HG03442 (cell line): ENCODE data around the gene CRYAB.

ENCODE experiments used
- ATAC-seq: cut with Tn5 transposase; IDR thresholded peaks from one replicate; pipeline ENCODE4 v1.9.1; 2021; ENCODE audit warnings: mild to moderate bottlenecking, moderate library complexity; ENCODE audit not compliant: unreplicated experiment

Gene CRYAB, protein sequence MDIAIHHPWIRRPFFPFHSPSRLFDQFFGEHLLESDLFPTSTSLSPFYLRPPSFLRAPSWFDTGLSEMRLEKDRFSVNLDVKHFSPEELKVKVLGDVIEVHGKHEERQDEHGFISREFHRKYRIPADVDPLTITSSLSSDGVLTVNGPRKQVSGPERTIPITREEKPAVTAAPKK

DNA sequence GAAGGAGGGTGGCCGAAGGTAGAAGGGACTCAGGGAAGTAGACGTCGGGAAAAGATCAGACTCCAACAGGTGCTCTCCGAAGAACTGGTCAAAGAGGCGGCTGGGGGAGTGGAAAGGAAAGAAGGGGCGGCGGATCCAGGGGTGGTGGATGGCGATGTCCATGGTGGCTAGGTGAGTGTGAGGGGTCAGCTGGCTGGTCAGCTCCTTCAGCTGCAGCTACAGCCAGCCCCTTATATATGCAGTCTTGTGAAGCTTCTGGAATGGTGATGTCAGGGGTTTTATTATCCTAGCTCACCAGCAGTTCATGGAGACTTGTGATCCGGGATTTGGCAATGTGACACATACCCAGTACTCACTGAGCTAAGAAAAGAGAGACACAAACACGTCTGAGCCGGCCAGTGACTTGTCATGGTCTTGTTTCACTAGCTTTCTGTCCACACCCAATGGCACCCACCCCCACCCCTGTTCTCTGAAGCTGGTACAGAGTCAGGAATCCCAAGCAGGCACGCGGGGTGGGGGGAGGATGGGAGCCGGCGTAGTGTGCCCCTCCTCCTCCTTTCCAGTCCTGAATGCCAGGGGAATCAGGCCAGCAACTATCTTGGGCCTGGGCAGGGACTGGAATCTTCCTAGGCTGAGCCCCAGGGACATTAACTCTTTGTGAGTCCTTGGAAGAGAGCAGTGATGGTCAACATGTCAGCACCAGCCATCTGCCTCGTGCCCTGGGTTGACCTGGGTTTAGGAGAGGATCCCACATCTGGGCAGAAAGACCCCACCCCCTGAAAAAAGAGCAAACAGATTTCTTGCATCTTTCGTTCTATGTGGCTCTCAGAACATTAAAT is at the start of gene CRYAB:
Gene CRYAB (minus strand): TSS at position 208 of the 839 bp plus-strand sequence. CDS start 46 bp downstream, at position 162.
- no peak for ATAC-seq

DNA sequence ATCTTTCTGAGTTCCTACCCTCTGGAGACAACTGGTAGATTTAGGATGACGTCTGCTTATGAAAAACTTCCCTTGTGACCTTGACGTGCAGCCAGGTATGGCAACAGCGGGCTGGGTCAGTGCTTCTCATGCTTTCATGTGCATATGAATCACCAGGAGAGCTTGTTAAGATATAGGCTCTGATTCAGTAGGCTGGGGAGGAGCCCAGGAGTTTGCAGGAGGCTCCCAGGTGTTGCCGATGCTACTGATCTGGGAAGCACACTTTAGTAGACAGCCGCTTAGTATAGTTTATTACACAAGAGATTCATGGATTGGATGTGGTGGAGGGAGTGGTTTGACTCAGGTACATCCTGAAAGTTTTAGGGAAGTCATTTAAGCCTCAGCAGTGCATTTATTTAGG is 49.3 kb upstream of the CRYAB start:
- ATAC-seq: no peak

DNA sequence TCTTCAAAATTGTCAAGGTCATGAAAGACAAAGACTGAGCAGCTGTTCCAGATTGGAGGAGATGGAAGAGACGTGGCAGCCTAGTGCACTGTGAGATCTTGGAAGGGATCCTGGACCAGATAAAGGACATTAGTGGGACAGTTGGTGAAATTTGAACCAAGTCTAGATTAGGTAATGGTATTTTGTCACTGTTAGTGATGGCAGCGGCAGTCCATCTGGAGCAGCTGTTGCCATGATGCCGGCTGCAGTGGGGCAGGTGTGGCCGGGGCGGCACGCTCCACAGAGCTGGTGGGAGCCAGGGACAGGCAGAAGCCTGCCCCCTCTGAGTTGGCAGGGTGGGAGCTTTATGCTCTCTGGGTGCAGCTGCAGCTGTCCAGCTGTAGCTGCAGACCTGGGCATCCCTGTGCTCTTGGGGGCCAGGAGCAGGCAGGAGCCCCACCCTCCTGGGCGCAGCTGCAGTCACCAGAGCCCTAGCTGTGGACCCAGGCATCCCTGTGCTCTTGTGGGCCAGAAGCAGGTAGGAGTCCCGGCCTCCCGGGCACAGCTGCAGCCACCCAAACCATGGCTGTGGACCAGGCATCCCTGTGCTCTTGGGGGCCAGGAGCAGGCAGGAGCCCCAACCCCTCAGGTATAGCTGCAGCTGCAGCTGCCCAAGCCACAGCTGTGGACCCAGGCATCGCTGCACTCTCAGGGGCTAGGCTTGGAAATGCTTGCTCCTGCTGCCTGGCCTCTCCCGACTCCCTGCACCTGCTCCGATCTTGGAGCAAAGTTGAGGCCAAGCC is 46.3 kb upstream of the CRYAB start:
- ATAC-seq: no peak

DNA sequence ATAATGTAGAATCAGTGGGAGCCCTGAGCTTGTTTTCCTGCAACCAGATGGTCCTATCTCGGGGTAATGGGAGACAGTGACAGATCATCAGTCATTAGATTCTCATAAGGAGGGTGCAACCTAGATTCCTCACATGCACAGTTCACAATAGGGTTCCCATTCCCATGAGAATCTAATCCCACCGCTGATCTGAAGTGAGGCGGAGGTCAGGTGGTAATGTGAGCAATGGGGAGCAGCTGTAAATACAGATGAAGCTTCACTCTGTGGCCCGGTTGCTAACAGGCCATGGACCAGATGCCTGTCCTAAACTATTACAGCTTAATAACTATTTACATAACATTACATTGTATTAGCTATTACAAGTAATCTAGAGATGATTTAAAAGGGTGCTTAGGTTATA is 42.6 kb upstream of the CRYAB start:
- ATAC-seq: no peak

DNA sequence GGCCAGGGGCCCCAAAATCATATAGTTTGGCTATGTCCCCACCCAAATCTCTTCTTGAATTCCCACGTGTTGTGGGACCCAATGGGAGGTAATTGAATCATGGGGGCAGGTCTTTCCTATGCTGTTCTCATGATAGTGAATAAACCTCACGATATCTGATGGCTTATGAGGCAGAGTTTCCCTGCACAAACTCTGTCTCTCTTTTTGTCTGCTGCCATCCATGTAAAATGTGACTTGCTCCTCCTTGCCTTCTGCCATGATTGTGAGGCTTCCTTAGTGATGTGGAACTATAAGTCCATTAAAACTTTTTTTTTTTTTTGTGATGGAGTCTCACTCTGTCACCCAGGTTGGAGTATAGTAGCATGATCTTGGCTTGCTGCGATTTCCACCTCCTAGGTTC is 40.0 kb upstream of the CRYAB start:
- ATAC-seq: no peak

DNA sequence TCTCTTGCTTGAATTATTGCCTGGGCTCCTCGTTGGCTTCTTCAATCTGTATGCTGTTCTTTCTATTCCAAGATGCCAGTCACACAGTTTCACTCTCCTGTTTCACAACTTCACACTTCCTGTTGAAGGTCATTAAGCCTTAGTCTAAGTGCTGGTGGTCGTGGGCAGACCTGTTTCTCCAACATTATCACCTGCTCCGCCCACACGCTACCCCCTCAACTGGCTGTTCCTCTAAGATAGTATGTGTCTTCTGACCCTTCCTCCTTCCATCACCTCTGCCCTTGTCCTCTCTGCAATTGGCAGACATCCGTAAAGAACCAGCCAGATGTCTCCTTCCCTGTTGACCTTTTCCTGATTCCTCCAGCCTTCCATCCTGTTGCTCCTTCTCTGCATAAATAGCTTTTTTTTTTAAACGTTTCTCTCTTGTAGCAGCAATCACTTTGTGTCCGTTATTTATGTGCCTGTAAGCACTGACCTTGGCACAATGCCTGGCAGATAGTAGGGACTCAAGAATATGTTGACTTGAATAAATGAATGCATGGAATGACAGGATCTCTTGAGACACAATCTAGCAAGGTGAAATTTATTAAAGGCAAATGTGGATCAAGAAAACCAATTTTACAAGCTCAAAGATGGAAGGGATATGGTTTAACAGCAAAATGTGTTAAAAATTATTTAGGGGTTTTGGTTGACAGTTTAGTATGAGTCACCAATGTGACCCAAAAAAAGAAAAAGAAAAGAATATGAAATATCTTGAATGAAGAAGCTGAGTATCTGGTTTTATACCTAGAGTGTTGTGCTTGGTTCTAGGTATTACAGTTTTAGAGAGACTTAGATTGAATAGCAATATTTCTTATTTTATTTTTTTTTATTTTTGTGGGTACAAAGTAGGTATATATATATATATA is 38.2 kb upstream of the CRYAB start:
- ATAC-seq: no peak

DNA sequence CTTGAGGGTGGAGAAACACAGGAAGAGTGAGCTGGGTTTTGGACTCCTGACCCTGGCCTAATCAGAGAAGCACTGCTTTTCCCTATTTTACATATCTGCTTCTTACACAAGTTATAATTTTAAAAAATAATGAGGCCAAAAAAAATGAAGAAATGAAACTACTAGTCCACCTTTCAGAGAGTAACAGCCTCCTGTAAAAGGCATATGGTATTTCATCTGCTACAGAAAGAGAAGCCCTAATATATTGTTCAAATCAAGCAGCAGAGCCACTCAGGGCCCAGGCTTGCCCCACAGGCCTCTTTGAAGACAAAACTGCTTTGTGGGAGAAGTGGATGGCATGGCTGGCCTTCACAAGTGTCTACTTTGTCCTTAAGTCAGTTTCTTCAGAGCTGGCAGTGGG is 35.6 kb upstream of the CRYAB start:
- ATAC-seq: no peak

DNA sequence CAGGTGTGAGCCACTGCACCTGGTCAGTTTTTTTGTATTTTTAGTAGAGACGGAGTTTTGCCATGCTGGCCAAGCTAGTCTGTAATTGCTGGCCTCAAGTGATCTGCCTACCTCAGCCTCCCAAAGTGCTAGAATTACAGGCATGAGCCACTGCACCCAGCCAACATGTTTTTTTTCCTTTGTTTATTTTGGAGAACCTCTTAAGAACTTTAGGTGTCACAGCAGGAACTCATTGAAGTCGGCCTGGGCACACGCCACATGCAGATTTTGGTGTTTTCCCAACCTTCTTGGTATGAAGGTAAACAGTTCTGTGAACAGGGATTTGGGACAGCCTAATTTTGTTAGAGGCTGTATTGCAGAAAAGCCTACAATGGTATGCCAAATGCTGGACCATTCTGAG is 34.9 kb upstream of the CRYAB start:
- no peak for ATAC-seq

DNA sequence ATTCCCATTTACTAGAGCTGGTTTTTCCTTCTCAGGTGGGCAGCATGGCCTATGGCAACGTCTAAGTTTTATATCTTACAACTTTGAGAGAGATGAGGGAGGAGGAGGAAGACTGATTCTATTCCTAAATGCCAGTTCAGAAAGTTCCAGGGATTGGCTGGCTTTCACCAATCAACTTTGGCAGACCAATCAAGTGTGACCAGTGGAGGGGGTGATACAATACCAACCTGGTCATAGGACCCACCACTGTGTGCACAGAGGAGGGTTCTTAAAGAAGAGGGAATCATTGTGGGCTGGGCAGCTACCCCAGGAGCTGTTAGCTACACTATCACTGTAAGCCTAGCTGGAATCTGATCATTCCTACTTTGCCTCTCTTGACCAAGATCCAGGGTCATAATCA is 33.6 kb upstream of the CRYAB start:
- no peak for ATAC-seq

DNA sequence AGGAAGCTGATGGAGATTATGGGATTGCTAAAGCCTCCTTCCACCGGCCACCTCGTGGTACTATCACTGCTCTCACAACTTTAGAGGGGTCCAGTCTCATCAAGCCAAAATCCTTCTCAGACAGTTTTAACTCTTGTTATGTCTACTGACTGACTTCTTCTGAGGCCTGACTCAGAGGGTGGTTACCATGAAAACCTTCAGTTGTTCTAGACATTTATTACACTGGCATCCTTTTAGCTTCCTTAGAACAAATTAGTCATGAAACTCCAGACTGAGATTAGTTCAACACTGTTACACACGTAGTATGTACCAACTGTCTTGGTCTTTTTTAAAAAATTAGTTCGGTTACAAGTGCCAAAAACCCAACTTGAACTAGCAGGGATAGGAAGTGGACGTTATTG is 33.1 kb upstream of the CRYAB start:
- no peak for ATAC-seq

DNA sequence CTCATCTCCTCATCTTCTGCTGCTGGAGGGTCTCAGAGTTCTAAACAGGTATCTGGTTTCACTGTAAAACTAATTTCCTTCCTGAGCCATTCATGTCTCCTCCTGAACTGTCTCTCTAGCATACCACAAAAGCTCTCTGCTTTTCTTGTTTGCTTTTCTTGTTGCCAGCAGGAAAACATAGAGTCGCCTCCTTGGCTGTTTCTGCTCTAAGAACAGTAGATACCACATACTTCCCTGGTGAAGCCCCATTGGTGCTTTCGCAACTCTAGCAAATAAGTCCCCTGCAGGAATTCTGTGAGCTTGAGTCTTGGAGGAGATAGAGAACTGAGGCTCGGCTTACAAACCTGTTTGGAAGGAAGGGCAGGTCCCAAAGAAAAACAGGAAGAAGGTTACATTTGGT is 32.6 kb upstream of the CRYAB start:
- no peak for ATAC-seq

DNA sequence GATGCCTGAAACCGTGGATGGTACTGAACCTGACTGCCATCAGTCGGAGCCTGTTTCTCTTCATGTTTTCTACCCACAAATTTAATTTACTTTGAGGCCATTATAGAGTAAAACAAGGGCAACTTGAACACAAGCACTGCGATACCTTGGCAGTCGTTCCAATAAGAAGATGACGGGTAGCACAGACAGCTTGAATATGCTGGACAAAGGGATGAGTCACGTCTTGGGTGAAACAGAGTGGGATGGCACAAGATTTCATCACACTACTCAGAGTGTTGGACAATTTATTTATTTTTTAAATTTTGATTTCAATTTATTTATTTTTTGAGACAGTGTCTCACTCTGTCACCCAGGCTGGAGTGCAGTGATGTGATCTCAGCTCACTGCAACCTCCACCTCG is 31.3 kb upstream of the CRYAB start:
- ATAC-seq: no peak

DNA sequence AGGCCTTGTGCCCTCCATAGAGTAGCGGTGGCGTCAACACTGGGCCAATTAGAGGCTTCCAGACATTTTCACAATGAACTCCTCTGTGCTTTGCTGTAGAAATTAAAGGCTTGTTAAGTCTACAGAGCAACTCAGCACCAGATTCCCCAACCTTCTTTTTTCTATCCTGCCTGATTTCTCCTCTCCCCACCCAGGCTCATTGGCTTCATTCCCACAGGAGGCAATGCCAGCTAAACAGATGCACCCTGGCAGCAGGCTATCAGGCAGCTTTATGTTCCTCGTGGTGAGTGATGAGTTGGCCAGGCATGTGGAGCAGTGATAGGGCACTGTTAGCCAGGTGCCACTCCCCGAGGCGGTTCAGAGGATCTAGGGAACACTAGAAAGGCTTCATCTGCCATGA is 30.4 kb upstream of the CRYAB start:
- ATAC-seq: no peak

DNA sequence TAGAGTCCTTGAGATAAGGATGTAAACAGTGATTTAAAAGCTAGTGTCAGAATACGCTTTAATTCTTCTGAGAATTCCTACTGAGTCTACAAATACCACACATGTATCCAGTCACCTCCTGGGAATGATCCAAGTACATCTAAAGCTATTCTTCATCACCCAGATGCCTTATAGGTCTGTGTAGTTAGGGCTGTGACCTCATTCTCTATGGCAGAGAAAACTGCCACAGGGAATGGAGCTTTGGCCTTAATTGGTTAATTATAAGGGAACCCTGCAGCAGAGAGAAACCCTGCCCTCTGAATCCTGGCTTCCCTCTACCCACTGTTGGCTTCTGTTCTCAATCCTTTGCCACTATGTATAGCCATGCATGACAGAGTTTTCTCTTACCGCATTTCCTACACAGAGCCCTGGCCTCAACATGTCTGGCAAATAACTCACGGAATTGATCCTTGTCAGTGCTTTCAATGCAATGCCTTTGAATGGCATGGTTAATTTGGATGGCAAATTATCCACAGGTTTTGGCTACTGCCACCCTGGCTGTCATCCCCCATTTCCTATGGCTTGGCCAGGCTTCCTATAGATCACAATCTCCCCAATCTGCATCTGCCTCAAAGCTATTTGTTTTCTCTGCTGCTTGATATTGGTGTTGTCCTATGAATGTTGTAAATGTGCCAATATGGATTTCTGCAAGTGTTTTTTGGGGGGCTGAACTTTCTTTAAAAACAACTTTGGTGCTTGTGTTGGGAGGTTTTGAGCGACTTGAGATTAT is 28.4 kb upstream of the CRYAB start:
- no peak for ATAC-seq

DNA sequence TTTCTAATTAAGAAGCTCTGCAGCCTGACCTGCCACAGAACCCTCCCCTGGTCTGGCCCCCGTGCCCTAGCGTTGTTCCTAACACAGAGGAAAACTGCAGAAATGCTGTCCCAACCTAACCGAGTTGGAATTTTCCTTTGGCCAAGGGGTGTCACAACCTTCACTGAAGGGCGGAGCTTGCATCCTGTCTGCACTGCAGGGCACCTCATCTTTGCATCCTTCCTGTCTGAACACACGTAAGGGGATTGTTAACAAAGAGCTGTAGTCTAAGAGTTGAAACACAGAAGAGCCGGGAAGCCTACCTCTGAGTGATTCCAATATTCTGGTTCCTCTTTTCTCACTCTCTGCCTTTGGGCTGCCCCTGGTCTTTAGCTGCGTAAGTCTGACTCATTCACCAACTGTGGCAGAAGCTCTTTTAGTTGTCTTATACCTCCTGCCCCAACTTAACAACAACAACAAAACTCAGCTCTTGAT is 27.2 kb upstream of the CRYAB start:
- peak; percentile 94 for ATAC-seq

DNA sequence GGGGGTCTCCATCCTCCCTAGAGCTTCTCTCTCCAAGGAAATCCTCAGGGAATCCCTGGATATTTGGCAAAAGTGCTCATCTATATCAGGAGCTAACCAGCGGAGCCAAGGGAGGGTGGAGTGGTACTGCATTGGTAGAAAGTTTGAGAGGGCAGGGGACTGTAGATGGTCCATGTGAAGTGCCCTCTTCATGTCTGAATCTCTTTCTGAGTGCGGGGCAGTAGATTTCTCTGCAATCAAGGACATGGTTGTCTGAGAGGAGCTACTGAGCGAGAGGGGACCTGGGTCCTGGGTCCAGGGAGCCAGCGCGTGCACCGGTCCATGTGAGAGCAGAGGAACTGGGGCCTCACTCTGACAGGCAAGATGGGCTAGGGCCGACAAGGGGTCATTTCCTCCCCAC is 26.3 kb upstream of the CRYAB start:
- ATAC-seq: no peak

DNA sequence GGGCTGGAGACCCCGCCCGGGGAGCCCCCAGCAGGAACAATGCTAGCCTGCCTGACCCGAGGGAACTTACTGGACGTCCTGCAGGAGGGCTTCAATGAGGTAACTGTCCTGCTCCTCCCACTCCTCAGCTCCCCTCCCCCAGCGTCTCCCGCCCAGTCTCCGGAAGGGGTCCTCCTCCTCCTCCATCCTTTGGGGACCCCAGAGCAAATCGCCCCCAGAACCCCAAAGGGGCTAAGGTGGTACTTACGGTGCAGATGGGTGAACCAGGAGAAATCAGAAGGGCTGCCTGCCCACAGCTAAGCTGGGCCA is 25.8 kb upstream of the CRYAB start:
- ATAC-seq: no peak

DNA sequence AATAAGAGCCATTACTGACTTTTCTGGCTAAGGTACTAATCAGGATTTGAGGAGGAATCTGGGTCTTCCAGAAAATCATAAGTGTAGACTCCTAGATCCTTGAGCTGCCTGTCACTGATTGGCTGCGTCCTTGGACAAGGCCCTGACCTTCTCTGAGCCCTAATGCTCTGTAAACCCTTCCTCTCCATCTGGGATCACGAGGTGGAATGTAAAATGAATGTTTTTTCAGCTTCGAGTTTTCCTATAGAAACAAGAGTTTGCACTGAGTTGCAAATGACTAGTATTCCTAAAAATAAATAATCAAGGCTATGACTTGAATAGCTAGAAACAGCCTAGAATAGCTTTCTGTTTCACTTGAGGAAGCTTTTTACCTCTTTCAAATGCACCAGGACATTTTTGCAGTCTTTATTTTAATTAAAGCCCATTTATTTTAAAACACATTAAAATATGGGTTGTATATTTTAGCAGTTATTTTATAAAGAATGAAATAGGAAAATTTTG is 24.5 kb upstream of the CRYAB start:
- ATAC-seq: no peak

DNA sequence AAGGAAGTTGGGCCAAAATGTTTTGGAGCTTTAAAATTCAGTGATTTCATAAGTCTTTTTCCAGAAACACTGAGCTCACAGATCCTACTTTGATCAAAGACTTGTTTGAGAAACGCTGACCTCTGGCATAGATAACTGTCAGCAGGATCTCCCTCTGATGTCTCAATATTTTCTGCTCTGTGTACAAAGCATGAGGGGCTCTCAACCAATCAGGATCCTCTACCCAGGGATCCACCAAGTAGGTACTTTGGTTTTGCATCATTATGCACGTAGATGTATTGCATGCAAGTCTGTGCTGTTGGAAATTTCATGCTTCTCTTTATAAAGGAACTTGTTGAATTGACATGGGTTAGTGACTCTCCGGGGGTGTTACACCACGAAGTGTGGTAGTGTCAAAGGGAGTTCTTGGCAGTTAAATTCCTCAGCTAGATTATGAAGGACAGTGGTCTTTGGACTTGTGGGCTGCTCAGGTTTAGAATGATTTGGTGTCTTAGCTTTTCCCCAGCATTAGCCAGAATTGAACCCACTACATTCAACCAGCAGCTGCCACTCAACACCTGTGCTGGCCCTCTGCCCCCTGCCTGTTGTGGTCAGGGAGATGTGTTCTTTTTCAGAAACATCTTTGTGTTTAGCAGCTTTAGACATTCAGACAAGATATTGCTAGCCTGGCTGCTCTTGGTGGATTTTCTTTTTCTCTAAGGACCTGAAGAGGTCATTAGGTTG is 23.9 kb upstream of the CRYAB start:
- no peak for ATAC-seq
